HG03520 (cell line): Measurements from ENCODE around the gene SYT17.

ENCODE experiments used
- ATAC-seq: cut with Tn5 transposase; IDR thresholded peaks from one replicate; pipeline ENCODE4 v1.9.1; 2021; ENCODE audit warnings: mild to moderate bottlenecking, moderate library complexity; ENCODE audit not compliant: unreplicated experiment

Gene SYT17

GRCh38 chr16:19137201-19138128 is 30.6 kb upstream of the SYT17 start:
- no peak for ATAC-seq

GRCh38 chr16:19138601-19139000 is 29.4 kb upstream of the SYT17 start:
- ATAC-seq: no peak

- ATAC-seq: no peak
Observed at GRCh38 chr16:19139436-19140091, 28.5 kb upstream of the SYT17 start.

- no peak for ATAC-seq
Observed at GRCh38 chr16:19140396-19140795, 27.6 kb upstream of the SYT17 start.

GRCh38 chr16:19142939-19143598 is 25.0 kb upstream of the SYT17 start:
- no peak for ATAC-seq

- no peak for ATAC-seq
Observed at GRCh38 chr16:19143599-19143956, 24.5 kb upstream of the SYT17 start.

GRCh38 chr16:19145010-19145409 is 23.0 kb upstream of the SYT17 start:
- ATAC-seq: no peak

GRCh38 chr16:19147126-19147525 is 20.9 kb upstream of the SYT17 start:
- ATAC-seq: no peak

- no peak for ATAC-seq
Observed at GRCh38 chr16:19147627-19148026, 20.4 kb upstream of the SYT17 start.

- no peak for ATAC-seq
Observed at GRCh38 chr16:19148189-19148588, 19.9 kb upstream of the SYT17 start.

GRCh38 chr16:19151310-19151709 is 16.7 kb upstream of the SYT17 start:
- ATAC-seq: no peak

- no peak for ATAC-seq
Observed at GRCh38 chr16:19152042-19152441, 16.0 kb upstream of the SYT17 start.

GRCh38 chr16:19153876-19154275 is 14.2 kb upstream of the SYT17 start:
- no peak for ATAC-seq

- ATAC-seq: no peak
Observed at GRCh38 chr16:19162085-19162484, 6.0 kb upstream of the SYT17 start.

- ATAC-seq: no peak
Observed at GRCh38 chr16:19163215-19163614, 4.8 kb upstream of the SYT17 start.

- ATAC-seq: no peak
Observed at GRCh38 chr16:19164285-19164684, 3.8 kb upstream of the SYT17 start.

- ATAC-seq: no peak
Observed at GRCh38 chr16:19165101-19165500, 2.9 kb upstream of the SYT17 start.

GRCh38 chr16:19166500-19166899 is 1.5 kb upstream of the SYT17 start:
- no peak for ATAC-seq

- no peak for ATAC-seq
Observed at GRCh38 chr16:19168371-19169081, 486 bp downstream of the SYT17 start.

GRCh38 chr16:19169082-19169639 is 1.1 kb downstream of the SYT17 start:
- ATAC-seq: no peak
